Measurements from ENCODE around the gene ATG4B. TPM values are rescaled to one million over a fixed set of nuclear protein-coding genes. Genes with fewer than 3 reads are reported as not detected.
"Not testable (repeated sequence)": the region's sequence is repeated elsewhere in the genome, so short reads cannot be mapped to it uniquely, and the experiment has no call there.

Gene ATG4B
- total RNA-seq = 66.4 and 88.5 TPM in 2 replicates

DNA sequence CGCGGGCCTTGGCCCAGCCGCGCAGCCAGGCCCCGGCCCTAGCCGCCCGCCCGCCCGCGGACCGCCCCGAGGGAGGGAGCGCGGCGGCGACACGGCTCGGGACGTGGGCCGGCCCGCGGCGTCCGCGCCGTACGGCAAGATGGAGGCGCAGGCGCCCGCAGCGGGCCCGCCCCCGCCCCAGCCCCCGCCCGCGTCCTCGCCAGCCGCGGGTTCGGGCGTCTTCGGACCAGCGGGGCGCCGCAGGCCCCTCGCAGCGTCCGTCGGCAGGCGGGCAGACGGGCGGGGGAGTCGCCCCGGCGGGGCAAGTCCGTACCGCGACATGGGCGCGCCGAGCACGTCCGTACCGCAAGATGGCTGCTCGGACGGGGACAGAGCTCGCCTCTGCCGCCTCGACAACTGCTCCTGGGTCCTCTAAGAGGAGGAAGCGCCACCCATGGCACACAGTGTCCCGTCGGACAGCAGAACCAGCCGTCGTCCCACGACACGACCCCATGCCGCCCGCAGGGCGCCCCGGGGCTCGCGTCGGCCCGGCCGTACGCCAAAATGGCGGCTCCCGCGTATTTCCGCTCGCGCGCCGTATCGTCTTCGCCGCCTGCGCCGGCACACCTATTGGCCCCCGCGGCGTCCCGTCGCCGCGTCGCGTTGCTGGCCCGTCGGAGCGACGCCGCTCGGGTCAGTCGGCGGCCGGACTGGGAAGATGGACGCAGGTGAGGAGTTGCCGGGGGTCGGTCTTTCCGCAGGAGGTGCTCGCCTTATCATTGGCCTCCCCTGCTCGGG lies at the start of gene ATG4B, which contains the start of gene THAP4:
Gene ATG4B, plus strand, starts transcription at position 676 of the 777 bp plus-strand sequence. Its CDS starts 22 bp downstream, at position 698.
Gene THAP4, minus strand, starts transcription at position 141 of the 777 bp plus-strand sequence. CDS start 141 bp downstream, outside the sequence.
- peak; percentile 94 for DNase-seq

DNA sequence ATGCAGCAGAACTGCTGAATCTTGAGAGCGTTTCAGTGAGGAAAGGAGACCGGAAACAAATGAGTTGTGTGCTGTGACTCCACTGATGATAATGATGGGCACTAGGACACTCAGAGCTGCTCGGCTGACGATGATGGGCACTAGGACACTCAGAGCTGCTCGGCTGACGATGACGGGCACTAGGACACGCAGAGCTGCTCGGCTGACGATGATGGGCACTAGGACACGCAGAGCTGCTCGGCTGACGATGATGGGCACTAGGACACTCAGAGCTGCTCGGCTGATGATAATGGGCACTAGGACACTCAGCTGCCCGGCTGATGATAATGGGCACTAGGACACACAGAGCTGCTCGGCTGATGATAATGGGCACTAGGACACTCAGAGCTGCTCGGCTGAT lies 47.6 kb upstream of the ATG4B start:
- DNase-seq = not testable (repeated sequence)

DNA sequence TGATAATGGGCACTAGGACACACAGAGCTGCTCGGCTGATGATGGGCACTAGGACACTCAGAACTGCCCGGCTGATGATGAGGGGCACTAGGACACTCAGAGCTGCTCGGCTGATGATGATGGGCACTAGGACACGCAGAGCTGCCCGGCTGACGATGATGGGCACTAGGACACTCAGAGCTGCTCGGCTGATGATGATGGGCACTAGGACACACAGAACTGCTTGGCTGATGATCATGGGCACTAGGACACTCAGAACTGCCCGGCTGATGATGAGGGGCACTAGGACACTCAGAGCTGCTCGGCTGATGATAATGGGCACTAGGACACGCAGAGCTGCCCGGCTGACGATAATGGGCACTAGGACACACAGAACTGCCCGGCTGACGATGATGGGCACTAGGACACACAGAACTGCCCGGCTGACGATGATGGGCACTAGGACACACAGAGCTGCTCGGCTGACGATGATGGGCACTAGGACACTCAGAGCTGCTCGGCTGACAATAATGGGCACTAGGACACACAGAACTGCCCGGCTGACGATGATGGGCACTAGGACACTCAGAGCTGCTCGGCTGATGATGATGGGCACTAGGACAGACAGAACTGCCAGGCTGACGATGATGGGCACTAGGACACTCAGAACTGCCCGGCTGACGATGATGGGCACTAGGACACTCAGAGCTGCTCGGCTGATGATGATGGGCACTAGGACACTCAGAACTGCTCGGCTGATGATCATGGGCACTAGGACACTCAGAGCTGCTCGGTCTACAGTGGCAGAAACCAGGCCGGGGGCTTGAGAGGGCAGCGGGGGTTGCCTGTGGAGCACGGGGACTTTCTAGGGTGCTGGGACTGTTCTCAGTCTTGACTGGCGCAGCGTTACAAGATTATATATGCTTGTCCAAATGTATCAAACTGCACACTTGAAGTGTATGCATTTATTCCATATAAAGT lies 46.7 kb upstream of the ATG4B start:
- DNase-seq = not testable (repeated sequence)

DNA sequence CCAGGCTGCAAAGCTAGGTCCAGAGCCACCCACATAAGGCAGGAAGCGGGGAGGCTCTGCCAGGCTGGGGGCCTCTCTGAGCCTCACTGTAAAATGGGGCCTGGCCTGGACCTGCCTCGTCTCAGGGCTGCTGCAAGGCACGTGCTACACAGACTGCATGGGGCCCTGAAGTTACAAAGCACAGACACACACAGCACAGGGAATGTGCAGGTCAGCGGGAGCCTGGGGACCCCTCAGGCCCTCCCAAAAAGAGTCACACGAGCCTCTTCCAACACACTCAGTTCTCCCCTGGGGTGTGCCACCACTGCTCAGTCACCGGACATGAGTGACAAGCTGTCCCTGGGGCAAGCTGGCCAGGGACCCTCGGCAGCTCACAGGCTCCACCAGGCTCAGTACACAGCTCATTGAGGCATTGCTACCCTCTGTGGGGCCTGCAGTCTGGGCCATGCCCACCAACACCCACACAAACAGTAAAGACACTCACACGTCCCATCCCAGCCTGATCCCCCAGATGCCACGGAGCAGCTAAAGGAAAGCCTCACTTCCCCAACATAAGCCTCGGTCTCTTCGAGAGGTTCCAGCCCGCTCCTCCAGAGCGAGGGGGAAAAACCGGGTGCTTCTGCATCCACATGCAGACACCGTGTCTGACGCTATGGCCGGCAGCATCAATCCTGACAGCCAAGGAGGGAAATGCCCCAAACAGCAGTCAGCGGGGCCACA lies 45.2 kb upstream of the ATG4B start:
- no peak for DNase-seq

GRCh38 chr2:241593271-241593670 lies 44.2 kb upstream of the ATG4B start:
- no peak for DNase-seq

DNA sequence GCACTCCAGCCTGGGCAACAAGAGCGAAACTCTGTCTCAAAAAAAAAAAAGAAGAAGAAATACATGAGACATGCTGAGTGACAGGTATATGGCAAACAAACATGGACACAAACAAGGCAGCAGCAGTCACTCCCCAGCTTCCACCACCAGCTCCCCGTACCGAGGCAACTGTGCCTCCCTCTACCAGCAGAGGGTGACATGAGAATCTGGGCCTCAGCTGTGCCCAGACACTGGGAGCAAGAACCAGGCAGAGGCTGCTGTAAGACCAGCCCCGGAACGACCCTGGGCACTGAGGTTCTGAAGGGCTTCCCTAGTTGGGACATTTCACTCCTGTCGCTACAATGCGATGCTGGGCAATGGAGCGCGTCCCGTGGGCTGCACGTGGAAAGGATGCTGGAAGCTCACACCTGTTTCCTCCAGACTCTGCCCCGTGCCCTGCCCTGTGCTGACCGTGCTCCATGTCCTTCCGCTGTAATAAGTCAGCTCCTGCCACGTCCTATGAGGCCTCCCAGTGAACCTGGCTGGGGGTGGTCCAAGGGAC lies 41.8 kb upstream of the ATG4B start:
- peak; percentile 78 for DNase-seq

DNA sequence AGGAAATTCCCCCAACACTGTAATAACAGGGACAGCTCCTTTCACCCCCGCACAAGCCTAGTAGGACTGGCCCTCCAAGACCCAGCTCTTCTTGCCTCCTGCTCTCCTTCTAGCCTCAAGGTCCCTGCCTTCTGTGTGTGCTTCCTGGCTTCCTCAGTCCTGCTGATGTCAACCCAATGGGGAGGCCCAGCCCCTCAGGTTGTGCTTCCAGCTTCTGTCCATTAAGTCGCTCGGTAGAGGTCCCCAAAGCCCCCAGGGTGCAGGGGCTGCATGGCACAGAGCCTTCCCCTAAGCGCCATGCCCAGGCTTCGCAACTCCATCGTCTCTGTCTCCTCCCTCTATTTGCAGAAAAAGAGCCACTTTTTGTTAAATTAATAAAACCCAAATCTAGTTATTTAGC lies 39.9 kb upstream of the ATG4B start:
- no peak for DNase-seq

DNA sequence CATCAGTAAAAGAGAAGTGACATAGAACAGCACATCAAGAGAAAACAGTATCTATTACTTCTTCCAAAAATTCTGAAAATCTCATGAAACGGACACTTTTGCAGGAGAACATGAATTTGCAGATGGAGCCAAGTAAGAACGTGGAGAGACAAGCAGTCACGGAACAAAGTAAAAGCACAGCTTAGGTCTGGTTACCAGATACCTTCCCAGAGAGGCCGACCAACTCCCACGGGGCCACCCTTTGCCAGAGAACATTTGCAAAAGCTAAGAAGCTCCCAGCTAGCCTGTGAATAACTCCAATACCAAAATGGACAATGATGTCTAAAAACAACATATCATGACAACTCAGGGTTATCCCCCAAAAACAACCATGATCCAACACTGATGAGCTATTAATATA lies 39.4 kb upstream of the ATG4B start:
- DNase-seq = no peak

DNA sequence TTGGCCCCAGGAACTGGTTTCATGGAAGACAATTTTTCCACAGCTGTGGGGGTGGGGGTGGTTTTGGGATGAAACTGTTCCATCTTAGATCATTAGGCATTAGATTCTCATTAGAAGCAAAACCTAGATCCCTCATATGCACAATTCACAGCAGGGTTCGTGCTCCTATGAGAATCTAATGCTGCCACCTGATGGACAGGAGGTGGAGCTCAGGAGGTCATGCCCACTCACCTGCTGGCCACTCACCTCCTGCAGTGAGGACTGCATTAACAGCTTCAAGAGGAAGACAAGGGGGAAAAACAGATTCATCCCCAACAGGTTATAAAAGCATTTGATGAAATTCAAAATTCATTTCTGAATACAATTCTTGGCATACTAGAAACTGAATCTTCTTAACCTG lies 39.0 kb upstream of the ATG4B start:
- no peak for DNase-seq

- no peak for DNase-seq
These were observed 37.9 kb upstream of the ATG4B start for GRCh38 chr2:241599615-241600014.

GRCh38 chr2:241601841-241602240 lies 35.7 kb upstream of the ATG4B start:
- DNase-seq = no peak

GRCh38 chr2:241602720-241603119 lies 34.8 kb upstream of the ATG4B start:
- no peak for DNase-seq

- no peak for DNase-seq
These were observed 33.8 kb upstream of the ATG4B start for GRCh38 chr2:241603686-241604085.

GRCh38 chr2:241606186-241606585 lies 31.3 kb upstream of the ATG4B start:
- DNase-seq = no peak

GRCh38 chr2:241607162-241607885 lies 30.2 kb upstream of the ATG4B start:
- DNase-seq = no peak

- no peak for DNase-seq
These were observed 28.6 kb upstream of the ATG4B start for GRCh38 chr2:241608881-241609280.

DNA sequence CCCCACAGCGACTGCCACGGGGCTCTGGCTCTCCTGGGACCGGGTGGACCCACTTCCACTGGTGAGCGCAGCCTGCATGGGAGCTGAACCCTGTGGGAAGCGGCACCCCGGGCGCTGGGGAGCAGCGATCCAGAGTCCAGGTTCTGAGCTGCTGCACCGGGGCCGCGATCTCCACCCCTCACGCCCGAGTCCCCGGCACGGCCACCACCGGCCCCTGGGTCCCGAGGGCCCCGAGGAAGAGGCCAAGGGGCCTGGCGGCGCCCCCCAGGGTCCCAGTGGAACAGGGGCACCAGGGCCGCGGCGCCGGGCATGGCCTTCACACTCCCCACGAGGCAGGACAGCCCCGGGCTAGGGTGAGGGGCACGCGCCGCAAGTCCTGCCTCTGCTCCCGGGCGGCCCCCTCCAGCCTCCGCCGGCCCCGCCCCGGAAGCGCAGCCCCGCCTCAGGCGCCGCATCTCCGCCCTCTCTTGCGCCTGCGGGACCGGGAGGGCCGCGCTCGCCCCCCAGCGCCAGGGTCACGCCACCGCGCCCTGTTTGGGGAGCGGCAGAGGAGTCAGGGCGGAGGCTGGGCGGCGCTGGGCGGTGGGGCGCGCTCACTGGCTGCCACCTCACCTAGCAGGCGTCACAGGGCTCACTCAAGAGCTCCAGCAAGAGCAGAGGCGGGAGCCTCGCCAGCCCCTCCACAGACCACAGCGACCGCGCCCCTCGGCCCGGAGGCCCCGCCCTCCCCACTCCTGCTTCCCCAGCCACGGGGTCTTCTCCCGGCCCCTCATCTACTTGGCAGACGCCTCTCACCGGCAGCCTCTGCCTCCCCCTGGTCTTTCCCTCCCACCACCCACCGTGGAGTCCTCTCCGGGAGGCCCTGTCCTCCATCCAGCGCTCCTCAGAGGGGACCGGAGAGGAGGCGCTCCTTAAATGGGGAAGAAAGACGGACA lies 27.4 kb upstream of the ATG4B start:
- DNase-seq = peak; percentile 89

DNA sequence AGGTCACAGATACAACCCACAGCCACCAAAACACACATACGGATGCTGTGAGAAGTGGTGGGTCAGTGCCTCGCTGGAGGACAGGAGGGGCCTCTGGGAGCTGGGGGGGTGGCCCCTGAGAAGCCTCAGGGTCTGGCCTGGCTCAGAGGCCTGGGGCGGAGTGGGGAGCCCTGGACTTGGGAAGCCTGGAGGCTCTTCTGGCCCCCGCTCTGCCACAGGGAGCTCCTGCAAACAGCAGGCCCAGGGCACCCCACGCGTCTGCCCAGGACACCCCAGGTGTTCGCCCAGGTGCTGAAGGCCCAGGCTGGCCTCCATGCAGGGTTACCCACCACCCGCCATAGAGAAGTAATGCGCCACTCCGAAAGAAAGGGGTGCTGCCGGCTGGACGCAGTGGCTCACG lies 26.4 kb upstream of the ATG4B start:
- no peak for DNase-seq

DNA sequence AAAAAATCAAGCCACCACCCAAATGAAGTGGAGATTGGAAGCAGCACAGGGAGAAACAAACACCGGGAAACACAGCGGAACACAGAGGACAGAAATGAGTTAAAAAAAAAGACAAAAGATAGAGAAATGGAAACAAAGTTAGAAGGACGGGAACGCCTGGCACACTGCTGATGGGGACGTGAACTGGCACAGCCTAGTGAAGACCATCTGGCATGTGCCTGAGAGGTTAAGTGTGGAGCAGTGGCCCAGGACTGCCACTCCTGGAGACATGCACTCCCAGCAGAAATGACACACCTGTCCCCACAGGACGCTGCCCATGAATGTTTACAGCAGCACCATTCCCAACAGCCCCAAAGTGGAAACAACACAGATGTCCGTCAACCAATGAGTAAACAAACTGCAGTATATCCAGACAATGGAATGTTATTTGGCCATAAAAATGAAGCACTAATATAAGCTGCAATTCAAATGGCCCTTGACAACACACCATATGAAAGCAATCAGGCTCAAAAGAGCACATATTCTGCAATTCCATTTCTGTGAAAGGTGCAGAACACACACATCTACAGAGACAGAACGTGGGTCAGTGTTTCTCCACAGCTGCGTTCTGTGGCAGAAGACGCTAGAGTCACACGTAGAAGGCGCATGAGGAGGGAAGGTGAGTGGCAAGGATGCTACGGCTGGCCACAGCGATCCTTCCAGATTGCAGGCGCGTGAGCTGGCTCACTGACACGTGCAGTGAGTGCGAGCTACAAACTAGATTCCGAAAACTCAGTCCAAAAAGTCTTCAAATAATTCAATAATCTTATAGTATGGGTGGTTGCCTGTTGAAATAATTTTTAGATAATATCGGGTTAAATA lies 25.1 kb upstream of the ATG4B start:
- no peak for DNase-seq
